ENCODE results near the gene LRRC49.

Gene LRRC49

GRCh38 chr15:71057581-71057980 lies 165.0 kb downstream of the LRRC49 start:
- no peak for DNase-seq

- DNase-seq: no peak
Observed at GRCh38 chr15:71060983-71061382, 168.4 kb downstream of the LRRC49 start.

- no peak for DNase-seq
Observed at GRCh38 chr15:71066983-71067382, 174.4 kb downstream of the LRRC49 start.

GRCh38 chr15:71069693-71070092 lies 177.1 kb downstream of the LRRC49 start:
- no peak for DNase-seq

GRCh38 chr15:71071529-71071928 lies 178.9 kb downstream of the LRRC49 start:
- no peak for DNase-seq

- no peak for DNase-seq
Observed at GRCh38 chr15:71072423-71072822, 179.8 kb downstream of the LRRC49 start.

- DNase-seq: no peak
Observed at GRCh38 chr15:71078506-71079207, 186.0 kb downstream of the LRRC49 start.

GRCh38 chr15:71079208-71080044 lies 186.8 kb downstream of the LRRC49 start:
- DNase-seq: no peak

- no peak for DNase-seq
Observed at GRCh38 chr15:71080166-71080565, 187.5 kb downstream of the LRRC49 start.

GRCh38 chr15:71080705-71081104 lies 188.1 kb downstream of the LRRC49 start:
- no peak for DNase-seq

GRCh38 chr15:71082803-71083202 lies 190.2 kb downstream of the LRRC49 start:
- DNase-seq: no peak

GRCh38 chr15:71083349-71083748 lies 190.7 kb downstream of the LRRC49 start:
- DNase-seq: no peak

GRCh38 chr15:71084264-71084663 lies 191.6 kb downstream of the LRRC49 start:
- no peak for DNase-seq

GRCh38 chr15:71085809-71086208 lies 193.2 kb downstream of the LRRC49 start:
- DNase-seq: no peak

- no peak for DNase-seq
Observed at GRCh38 chr15:71088155-71088554, 195.5 kb downstream of the LRRC49 start.

GRCh38 chr15:71088683-71089082 lies 196.1 kb downstream of the LRRC49 start:
- DNase-seq: no peak

GRCh38 chr15:71089801-71090200 lies 197.2 kb downstream of the LRRC49 start:
- DNase-seq: no peak

GRCh38 chr15:71091601-71092000 lies 199.0 kb downstream of the LRRC49 start:
- no peak for DNase-seq

GRCh38 chr15:71092056-71092600 lies 199.5 kb downstream of the LRRC49 start:
- DNase-seq: no peak

- no peak for DNase-seq
Observed at GRCh38 chr15:71093054-71094024, 200.7 kb downstream of the LRRC49 start.

GRCh38 chr15:71094137-71094536 lies 201.5 kb downstream of the LRRC49 start:
- no peak for DNase-seq

- no peak for DNase-seq
Observed at GRCh38 chr15:71096676-71097075, 204.1 kb downstream of the LRRC49 start.

- no peak for DNase-seq
Observed at GRCh38 chr15:71097890-71098289, 205.3 kb downstream of the LRRC49 start.
